Fibroblast of skin of right quadriceps (primary cell): ENCODE results near the gene KCMF1.

Source experiments
- DNase-seq: peaks from one replicate; pipeline ENCODE4 v3.0.0-alpha.2; 2013

The KCMF1 gene

GRCh38 chr2:85087541-85087940 lies 116.6 kb downstream of the KCMF1 start:
- no peak for DNase-seq

GRCh38 chr2:85088921-85089320 lies 118.0 kb downstream of the KCMF1 start:
- DNase-seq: no peak

DNA sequence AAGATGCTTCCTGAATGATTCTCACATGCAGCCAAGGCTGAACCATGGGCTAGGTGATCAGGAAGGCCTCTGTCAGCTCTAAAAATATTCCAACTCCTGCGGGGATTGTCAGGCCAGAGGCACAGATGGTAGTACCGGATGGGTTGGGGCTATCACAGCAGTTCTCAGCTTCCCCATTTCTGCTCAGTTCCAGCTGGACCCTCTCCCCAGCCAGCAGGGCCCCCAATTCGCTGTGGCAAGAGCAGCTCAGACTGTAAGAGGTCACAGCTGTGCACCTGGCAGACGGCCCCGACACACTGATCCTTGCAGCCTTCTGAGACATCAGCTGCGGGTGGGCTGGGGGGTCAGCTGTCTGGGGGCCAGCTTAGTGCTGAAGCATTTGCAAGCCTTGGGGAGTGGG lies 118.6 kb downstream of the KCMF1 start:
- no peak for DNase-seq

GRCh38 chr2:85091838-85092237 lies 120.9 kb downstream of the KCMF1 start:
- no peak for DNase-seq

DNA sequence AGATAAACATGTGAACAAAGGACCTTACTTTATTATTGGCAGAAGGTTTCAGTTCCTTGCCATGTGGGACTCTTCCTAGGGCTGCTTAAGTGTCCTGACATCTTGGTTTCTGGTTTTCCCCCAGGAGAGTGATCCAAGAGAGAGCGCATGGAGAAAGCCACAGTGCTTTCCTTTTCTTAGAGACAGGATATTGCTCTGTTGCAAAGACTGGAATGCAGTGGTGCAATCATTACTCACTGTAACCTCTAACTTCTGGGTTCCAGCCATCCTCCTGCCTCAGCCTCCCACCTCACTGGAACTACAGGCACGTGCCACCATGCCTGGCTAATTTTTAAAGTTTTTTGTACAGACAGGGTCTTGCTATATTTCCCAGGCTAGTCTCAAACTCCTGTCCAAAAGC lies 124.1 kb downstream of the KCMF1 start:
- DNase-seq: peak; percentile 13

GRCh38 chr2:85096616-85097015 lies 125.7 kb downstream of the KCMF1 start:
- no peak for DNase-seq

- DNase-seq: no peak
These were observed 133.3 kb downstream of the KCMF1 start for GRCh38 chr2:85104228-85104627.

DNA sequence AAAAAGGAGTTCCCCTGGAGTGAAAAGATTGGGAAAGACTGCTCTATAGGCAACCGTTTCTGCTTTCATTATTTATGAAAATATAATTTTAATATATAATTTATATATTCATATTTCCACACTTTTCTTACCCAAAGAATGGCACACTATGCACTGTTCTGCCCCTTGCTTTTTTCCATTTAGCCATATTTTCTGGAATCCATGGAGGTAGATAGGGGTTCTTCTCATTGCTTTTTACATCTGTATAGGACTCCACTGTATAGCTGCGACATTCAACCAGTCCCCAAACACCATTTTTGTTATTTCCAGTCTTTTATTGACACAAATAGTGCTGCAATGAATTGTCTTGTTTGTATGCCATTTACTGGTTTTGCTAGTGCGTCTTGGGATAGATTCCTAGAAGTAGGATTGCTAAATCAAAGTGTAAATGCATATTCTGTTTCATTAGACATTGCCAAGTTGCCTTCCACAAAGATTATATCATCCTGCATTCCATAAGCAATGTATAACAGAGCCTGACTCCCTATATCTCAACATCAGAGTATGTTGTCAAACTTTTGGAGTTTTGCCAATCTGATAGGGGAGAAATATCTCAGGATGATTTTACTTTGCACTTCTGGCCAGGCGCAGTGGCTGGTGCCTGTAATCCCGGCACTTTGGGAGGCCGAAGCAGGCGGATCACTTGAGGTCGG lies 135.7 kb downstream of the KCMF1 start:
- peak; percentile 91 for DNase-seq
